Esophagus muscularis mucosa (tissue), 4 donors: Measurements from ENCODE around the gene CCNT1. TPM values are rescaled to one million over a fixed set of nuclear protein-coding genes. Genes with fewer than 3 reads are reported as not detected.
"Not testable (repeated sequence)": the region's sequence is repeated elsewhere in the genome, so short reads cannot be mapped to it uniquely, and the experiment has no call there.

Experiments used
- DNase-seq: peaks from one replicate; pipeline ENCODE4 v3.0.0-alpha.2; 2017; ENCODE audit errors: extremely low spot score
- H3K27ac ChIP-seq, 4 donors: fragments of 200-600 bp; sonication (generic); replicated peaks in 1 of 4; 1 replicate in 3 of 4; 2 replicates in 1 of 4; pipeline ENCODE4 v1.5.1; 2016 to 2019; ENCODE audit warnings: mild to moderate bottlenecking in 1 of 4
- H3K27me3 ChIP-seq, 4 donors: fragments of 200-600 bp; sonication (generic); one replicate each; pipeline versions ENCODE4 v1.5.1 to v1.6.0; 2016 to 2019
- H3K36me3 ChIP-seq, 4 donors: fragments of 200-600 bp; sonication (generic); one replicate each; pipeline ENCODE4 v1.5.1; 2016 to 2019
- H3K4me1 ChIP-seq, 4 donors: fragments of 200-600 bp; sonication (generic); one replicate each; pipeline ENCODE4 v1.5.1; 2016 to 2019
- H3K4me3 ChIP-seq, 4 donors: fragments of 200-600 bp; sonication (generic); 1 replicate in 2 of 4; 2 replicates in 2 of 4; pipeline ENCODE4 v1.5.1; 2016 to 2019; ENCODE audit warnings: mild to moderate bottlenecking in 4 of 4, moderate library complexity in 1 of 4
- H3K9me3 ChIP-seq, 4 donors: fragments of 200-600 bp; sonication (generic); 1 replicate in 3 of 4; 2 replicates in 1 of 4; pipeline ENCODE4 v1.5.1; 2016 to 2019
- EP300 ChIP-seq: sonication (generic); formaldehyde crosslinking; IDR thresholded peaks from one replicate; pipeline ENCODE4 v1.6.1; 2017; ENCODE audit warnings: antibody characterized with exemption
- POLR2A ChIP-seq: fragments of 450-650 bp; IDR thresholded peaks from one replicate; pipeline ENCODE4 v1.6.1; 2017; ENCODE audit warnings: antibody characterized with exemption, moderate library complexity, mild to moderate bottlenecking, low read depth
- POLR2AphosphoS5 ChIP-seq, 2 donors: sonication (generic); formaldehyde crosslinking; IDR thresholded peaks; one replicate each; pipeline ENCODE4 v1.6.1; 2017; ENCODE audit warnings: antibody characterized with exemption in 2 of 2
- WGBS: methylation state at CpG from one replicate; pipeline ENCODE4 v1.1.5; 2018; 5-methylcytosine and 5-hydroxymethylcytosine counted together
- intact Hi-C: fragments of 100-400 bp; cut with DNase I; formaldehyde crosslinking; loops from one replicate; pipeline ENCODE4 v1.15.1; 2023
- total RNA-seq, 4 donors: library from RNA; depleted of rRNA; stranded (reverse); fragments of >200 nt; gene quantifications; one replicate each; pipeline versions ENCODE4 v1.1.0 to v1.2.1, GENCODE V29; 2016
- TF ChIP-seq, protein P1 (sequence below), 3 experiments: fragments of 200-600 bp in 2 of 3; fragments of 450-650 bp in 1 of 3; sonication (generic) in 2 of 3; IDR thresholded peaks; one replicate each; pipeline ENCODE4 v1.5.1; 2017 to 2019; ENCODE audit warnings: antibody characterized with exemption in 3 of 3, mild to moderate bottlenecking in 2 of 3, moderate library complexity in 1 of 3

The CCNT1 gene
- total RNA-seq, 4 donors from 2014 or later, result 18.8 to 22.0 (median 19.8) TPM

DNA sequence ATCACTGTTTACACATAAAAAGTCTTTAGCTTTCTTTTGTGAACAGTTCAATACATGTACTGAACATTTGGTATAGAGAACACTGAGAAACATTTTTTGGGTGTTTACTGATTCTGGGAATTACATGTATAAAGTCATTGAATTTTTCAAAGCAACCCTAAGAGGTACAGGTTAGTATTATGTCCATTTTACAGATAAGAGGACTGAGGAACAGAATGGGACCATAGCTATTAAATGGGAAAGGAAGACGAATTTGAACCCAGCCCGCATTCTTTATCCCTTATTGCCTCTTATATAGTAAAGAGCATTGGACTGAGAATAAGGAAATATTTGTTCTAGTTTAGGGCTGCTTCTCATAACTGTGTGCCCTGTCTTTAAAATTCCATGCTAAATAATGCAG is 33.6 kb downstream of the CCNT1 start:
- Histone ChIP-seq H3K9me3 (no peaks in the 10 kb centered on the region), H3K4me1 (peaks cover 26 to 45% (median 40%) of the 10 kb centered on the region in 4 donors), H3K36me3 (peaks cover 0 to 22% (median 10%) of the 10 kb centered on the region in 4 donors), H3K27me3 (no peaks in the 10 kb centered on the region), H3K4me3 (peak overlapping the region; percentile 83 to 97 (median 90)), H3K27ac (no peak overlapping the region)
- TF ChIP-seq POLR2A, result no peak
- TF ChIP-seq POLR2AphosphoS5 (IDR thresholded peaks at IDR 0.05), result no peak
- no peak for TF ChIP-seq EP300
- TF ChIP-seq, protein P1, sequence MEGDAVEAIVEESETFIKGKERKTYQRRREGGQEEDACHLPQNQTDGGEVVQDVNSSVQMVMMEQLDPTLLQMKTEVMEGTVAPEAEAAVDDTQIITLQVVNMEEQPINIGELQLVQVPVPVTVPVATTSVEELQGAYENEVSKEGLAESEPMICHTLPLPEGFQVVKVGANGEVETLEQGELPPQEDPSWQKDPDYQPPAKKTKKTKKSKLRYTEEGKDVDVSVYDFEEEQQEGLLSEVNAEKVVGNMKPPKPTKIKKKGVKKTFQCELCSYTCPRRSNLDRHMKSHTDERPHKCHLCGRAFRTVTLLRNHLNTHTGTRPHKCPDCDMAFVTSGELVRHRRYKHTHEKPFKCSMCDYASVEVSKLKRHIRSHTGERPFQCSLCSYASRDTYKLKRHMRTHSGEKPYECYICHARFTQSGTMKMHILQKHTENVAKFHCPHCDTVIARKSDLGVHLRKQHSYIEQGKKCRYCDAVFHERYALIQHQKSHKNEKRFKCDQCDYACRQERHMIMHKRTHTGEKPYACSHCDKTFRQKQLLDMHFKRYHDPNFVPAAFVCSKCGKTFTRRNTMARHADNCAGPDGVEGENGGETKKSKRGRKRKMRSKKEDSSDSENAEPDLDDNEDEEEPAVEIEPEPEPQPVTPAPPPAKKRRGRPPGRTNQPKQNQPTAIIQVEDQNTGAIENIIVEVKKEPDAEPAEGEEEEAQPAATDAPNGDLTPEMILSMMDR (IDR thresholded peaks at IDR 0.05), result no peak
- WGBS, result 89% methylated on average over 2 of the region's 2 CpGs
- no peak for DNase-seq
- intact Hi-C loops, result no loop called here

DNA sequence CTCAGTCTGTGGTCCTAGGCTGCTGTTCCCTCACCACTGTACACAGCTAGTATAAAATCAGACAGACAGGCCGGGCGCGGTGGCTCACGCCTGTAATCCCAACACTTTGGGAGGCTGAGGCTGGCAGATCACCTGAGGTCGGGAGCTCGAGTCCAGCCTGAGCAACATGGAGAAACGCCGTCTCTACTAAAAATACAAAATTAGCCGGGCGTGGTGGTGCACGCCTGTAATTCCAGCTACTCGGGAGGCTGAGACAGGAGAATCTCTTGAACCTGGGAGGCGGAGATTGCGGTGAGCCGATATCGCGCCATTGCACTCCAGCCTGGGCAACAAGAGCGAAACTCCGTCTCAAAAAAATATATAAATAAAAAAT is 34.0 kb downstream of the CCNT1 start:
- DNase-seq, intact Hi-C loops, H3K27me3 ChIP-seq, H3K9me3 ChIP-seq: not testable (repeated sequence)
- WGBS, result 25% methylated on average over 15 of the region's 19 CpGs
- Histone ChIP-seq H3K27ac (peak overlapping the region; percentile 89 to 96 (median 92)), H3K4me1 (peaks cover 30 to 49% (median 44%) of the 10 kb centered on the region in 4 donors), H3K4me3 (peak overlapping the region; percentile 83 to 97 (median 90)), H3K36me3 (peaks cover 0 to 22% (median 9%) of the 10 kb centered on the region in 4 donors)

DNA sequence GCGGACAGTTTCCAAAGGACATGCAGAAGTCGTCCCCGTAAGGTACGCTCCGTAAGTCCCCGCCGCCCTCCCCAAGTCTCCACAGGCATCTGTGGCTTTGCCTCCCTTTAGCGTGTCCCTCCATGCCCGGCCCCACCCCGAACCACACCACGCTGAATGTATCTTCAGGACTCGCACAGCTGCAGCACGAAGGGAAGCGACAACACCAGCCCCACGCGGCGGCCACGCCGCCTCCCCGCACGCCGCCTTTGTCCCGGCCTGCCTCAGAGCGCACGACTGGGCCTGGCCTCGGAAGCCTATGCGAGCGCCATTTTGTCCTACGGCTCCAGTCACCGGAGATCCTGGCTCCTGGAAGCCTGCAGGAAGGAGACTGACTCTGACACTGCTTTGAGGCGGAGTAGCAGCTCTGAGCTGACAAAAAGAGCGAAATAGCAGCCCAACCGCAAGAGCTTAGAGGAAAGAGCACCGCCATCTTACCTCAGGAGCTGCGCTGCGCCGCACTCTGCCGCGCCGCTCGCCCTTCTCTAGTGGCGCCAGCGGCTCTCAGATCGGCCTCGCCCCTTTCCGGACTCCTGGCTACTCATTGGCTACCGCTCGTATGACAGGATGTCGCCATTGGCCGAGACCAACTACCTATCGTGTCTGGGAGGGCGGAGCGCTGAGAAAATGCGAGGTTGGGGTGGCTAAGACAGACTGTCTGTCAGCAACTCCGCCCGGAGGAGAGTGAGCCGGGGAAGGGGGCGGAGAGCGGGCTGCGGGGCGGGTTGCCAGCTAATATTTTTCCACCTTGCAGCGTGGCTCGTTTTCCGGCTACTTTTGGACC is 34.6 kb downstream of the CCNT1 start, which contains the start of gene KANSL2:
Gene KANSL2 (minus strand): TSS at position 529 of the 823 bp plus-strand sequence. CDS start 606 bp downstream, outside the sequence.
- peak; percentile 99 for DNase-seq
- peaks cover 34 to 55% (median 50%) of the 10 kb centered on the region in 4 donors for H3K4me1 ChIP-seq
- no peaks in the 10 kb centered on the region for H3K27me3 ChIP-seq
- no peaks in the 10 kb centered on the region for H3K9me3 ChIP-seq
- peak within 1 kb of the TSS; percentile 89 to 96 (median 92) for H3K27ac ChIP-seq
- intact Hi-C loops, result no loop called here
- H3K36me3 ChIP-seq, result peaks cover 0 to 26% (median 14%) of the 10 kb centered on the region in 4 donors
- TF ChIP-seq, protein P1 (IDR thresholded peaks at IDR 0.05), result peak in 2 of 3 experiments; percentile 6 to 17
- TF ChIP-seq POLR2A, result peak; percentile 96
- peak; percentile 99 to 100 for TF ChIP-seq POLR2AphosphoS5 (IDR thresholded peaks at IDR 0.05)
- no peak for TF ChIP-seq EP300
- WGBS, result 0% methylated on average over 26 of the region's 64 CpGs
- peak within 1 kb of the TSS; percentile 83 to 97 (median 90) for H3K4me3 ChIP-seq

DNA sequence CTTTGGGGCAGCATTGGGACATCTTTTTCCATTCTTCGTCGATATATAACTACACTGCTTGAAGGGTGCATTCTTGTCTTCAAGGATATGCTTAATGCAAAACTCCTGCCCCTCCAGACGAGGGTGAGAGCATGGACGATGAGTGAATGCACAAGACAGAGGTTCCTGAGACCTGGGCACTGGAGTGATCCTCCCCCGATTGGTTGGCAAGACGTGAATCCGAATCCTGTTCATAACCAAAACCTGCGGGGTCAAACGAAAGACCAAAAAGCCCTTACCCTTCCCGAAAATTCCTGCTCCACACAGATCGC is 35.2 kb downstream of the CCNT1 start:
- peaks cover 34 to 61% (median 55%) of the 10 kb centered on the region in 4 donors for H3K4me1 ChIP-seq
- intact Hi-C loops, result no loop called here
- H3K9me3 ChIP-seq, result no peaks in the 10 kb centered on the region
- 3% methylated on average over 4 of the region's 11 CpGs for WGBS
- peak overlapping the region; percentile 89 to 96 (median 92) for H3K27ac ChIP-seq
- DNase-seq, result no peak
- H3K4me3 ChIP-seq, result peak overlapping the region; percentile 83 to 97 (median 90)
- H3K27me3 ChIP-seq, result no peaks in the 10 kb centered on the region
- TF ChIP-seq, protein P1 (IDR thresholded peaks at IDR 0.05), result no peak
- TF ChIP-seq POLR2AphosphoS5 (IDR thresholded peaks at IDR 0.05) (no peak), EP300 (no peak), POLR2A (no peak)
- H3K36me3 ChIP-seq, result peaks cover 3 to 30% (median 17%) of the 10 kb centered on the region in 4 donors

DNA sequence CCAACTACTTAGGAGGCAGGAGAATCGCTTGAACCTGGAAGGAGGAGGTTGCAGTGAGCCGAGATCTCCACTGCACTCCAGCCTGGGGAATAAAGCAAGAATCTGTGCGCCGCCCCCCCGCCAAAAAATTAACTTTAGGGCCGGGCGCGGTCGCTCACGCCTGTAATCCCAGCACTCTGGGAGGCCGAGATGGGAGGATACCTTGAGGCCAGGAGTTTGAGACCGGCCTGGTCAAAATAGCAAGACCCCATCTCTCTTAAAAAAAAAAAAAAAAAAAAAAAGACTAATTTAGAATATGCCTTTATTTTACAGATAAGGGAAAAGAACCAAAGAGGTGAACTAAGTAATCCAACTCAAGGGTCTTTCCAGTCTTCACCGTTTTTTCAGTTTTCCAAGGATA is 35.6 kb downstream of the CCNT1 start:
- 76% methylated on average over 13 of the region's 13 CpGs for WGBS

More for the DNA sequence above, 35.6 kb downstream of the CCNT1 start:
- Histone ChIP-seq H3K27ac (peak overlapping the region; percentile 89 to 96 (median 92)), H3K36me3 (peaks cover 8 to 35% (median 22%) of the 10 kb centered on the region in 4 donors), H3K9me3 (no peaks in the 10 kb centered on the region), H3K27me3 (no peaks in the 10 kb centered on the region), H3K4me3 (peak overlapping the region; percentile 83 to 97 (median 90)), H3K4me1 (peaks cover 34 to 66% (median 59%) of the 10 kb centered on the region in 4 donors)
- TF ChIP-seq, protein P1 (IDR thresholded peaks at IDR 0.05), result no peak
- no peak for TF ChIP-seq POLR2A
- TF ChIP-seq EP300, result no peak
- no peak for TF ChIP-seq POLR2AphosphoS5 (IDR thresholded peaks at IDR 0.05)
- intact Hi-C loops, result no loop called here
- no peak for DNase-seq
